Cardiac fibroblast (primary cell): ENCODE data around the gene ASB18.

Experiments
- DNase-seq, 2 donors: peaks; one replicate each; pipeline versions ENCODE4 v3.0.0 to v3.0.0-alpha.2; 2010; ENCODE audit warnings: low read depth in 2 of 2
- H3K4me3 ChIP-seq, 2 donors: replicated peaks in 1 of 2; 1 replicate in 1 of 2; 2 replicates in 1 of 2; pipeline ENCODE4 v1.5.1; 2011; ENCODE audit warnings: low read depth in 2 of 2, low read length in 2 of 2, mild to moderate bottlenecking in 2 of 2, moderate library complexity in 1 of 2
- TF ChIP-seq, protein P1 (sequence below): IDR thresholded peaks from one replicate; pipeline ENCODE4 v1.5.1; 2011; ENCODE audit warnings: low read depth, mild to moderate bottlenecking, low read length, inconsistent platforms

ASB18 gene

GRCh38 chr2:236155406-236155805, 108.8 kb downstream of the ASB18 start:
- H3K4me3 ChIP-seq: no peak overlapping the region
- TF ChIP-seq, protein P1, sequence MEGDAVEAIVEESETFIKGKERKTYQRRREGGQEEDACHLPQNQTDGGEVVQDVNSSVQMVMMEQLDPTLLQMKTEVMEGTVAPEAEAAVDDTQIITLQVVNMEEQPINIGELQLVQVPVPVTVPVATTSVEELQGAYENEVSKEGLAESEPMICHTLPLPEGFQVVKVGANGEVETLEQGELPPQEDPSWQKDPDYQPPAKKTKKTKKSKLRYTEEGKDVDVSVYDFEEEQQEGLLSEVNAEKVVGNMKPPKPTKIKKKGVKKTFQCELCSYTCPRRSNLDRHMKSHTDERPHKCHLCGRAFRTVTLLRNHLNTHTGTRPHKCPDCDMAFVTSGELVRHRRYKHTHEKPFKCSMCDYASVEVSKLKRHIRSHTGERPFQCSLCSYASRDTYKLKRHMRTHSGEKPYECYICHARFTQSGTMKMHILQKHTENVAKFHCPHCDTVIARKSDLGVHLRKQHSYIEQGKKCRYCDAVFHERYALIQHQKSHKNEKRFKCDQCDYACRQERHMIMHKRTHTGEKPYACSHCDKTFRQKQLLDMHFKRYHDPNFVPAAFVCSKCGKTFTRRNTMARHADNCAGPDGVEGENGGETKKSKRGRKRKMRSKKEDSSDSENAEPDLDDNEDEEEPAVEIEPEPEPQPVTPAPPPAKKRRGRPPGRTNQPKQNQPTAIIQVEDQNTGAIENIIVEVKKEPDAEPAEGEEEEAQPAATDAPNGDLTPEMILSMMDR: no peak
- no peak for DNase-seq

- no peak for DNase-seq
- TF ChIP-seq, protein P1: no peak
- H3K4me3 ChIP-seq: no peak overlapping the region
Measured at GRCh38 chr2:236146436-236146835, 117.8 kb downstream of the ASB18 start.

DNA sequence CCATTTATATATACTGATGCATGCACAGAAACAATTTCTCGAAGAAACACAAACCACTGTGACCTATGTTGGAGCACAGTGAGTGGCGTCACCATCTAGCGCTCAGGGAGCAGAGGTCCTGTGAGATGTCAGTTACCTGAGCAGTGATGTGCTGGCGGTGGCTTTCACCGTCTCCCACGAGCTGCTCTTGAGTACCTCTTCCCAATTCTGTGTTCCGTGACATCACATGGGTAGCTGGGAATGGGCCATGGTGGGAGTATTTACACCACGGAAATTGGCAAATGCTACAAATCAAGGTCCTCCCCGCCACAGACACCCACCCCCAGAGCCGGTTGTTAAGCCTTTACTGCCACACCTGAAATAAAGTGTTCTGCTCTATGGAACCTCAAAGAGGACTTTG, 120.4 kb downstream of the ASB18 start:
- DNase-seq: no peak
- TF ChIP-seq, protein P1: no peak
- H3K4me3 ChIP-seq: no peak overlapping the region
